SK-N-DZ (cell line): Measurements from ENCODE around the gene CNTN4.
A peak's percentile ranks its signal among the peaks of the same experiment; 100 is the strongest.

Experiments
- DNase-seq: peaks from one replicate; pipeline ENCODE4 v3.0.0-alpha.2; 2015; ENCODE audit warnings: low spot score

CNTN4 gene

GRCh38 chr3:2390926-2391532, 292.4 kb downstream of the CNTN4 start:
- DNase-seq = no peak

GRCh38 chr3:2391896-2392295, 293.2 kb downstream of the CNTN4 start:
- DNase-seq = no peak

DNA sequence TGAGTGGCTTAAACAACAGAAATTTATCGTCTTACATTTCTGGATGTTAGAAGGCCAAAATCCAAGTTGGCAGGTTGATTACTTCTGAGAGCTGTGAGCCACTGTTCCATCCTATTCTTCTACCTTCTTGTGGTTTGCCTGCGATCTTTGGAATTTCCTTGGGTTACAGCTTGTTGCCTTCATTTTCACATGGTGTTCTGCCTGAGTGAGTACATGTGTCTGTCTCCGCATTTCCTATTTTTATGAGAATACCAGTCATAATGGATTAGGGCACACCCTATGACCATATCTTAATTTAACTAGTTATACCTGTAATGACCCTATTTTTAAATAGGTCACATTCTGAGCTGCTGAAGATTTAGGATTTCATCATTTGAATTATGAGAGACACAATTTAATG, 294.3 kb downstream of the CNTN4 start:
- no peak for DNase-seq

DNA sequence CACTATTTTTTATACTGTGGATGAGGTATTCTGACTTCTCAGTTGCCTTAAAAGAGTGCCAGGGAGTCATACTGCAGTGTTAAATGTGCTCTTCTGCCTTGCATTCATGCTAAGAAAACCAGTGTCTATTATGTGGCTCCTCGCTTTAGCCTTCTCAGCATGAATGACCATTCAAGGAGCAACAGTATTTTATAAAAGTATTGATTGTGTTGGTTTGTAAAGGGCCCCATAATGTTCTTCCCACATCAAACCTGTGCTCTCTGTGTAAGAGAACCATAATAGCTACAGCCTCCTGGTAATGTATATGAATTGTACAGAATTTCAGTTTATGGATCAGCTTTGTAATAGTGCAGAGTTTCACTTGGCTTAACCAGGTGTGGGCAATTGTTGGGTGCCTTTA, 316.4 kb downstream of the CNTN4 start:
- DNase-seq = no peak

DNA sequence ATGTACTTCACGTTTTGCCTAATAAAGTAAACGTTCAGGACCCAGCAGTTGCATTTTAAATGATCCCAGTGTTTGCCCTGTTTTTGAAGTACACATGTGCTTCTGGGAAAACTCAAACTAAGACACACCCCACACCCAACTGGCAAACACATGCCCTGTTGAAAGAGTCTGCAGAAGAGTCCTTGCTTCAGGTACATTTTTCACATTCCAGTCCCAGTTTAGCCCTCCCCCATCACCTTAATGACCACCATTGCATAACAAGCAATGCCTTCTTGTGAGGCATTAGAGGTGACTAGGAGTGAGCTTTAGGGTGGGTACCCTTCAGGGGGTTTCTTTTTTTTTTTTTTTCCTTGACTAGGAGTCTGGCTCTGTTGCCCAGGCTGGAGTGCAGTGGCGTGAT, 322.3 kb downstream of the CNTN4 start:
- no peak for DNase-seq

DNA sequence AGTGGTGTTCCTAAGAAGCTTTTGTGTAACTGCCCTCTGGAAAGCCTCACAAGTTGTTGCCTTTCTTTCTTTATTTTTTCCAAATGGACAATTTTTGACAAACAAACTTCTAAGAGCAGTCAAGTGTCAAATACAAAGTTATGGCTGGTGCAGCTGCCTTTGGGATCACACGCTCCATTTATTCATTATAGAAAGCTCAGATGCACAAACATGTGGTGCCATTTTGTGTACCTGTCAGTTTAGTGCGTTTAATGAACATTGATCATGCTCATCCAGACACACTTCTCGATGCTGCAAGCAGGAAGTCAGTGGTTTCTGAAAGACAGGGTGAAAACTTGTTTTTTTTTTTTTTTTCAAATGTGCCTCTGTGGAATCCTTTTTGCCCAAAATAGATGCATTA, 324.5 kb downstream of the CNTN4 start:
- no peak for DNase-seq

DNA sequence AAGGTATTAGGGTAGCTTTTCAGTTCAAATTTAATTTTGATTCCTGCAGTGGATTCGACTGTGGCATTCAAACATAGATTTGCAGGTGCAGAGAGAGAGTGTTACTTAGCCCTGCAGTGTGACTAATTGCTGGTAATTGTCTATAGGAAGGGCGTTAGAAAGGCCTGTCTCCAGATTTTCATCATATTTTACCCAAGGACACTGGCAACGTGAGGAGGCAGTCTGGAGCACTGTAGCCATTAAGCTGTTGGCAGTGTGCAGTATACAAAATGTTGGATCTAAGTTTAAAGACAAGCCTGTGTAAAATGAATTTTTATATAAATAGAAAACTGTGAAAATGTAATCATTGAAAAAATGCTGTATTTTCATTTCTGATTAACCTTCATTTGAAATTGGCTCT, 342.9 kb downstream of the CNTN4 start:
- DNase-seq = no peak

- DNase-seq = no peak
Measured at GRCh38 chr3:2446146-2446545, 347.5 kb downstream of the CNTN4 start.

DNA sequence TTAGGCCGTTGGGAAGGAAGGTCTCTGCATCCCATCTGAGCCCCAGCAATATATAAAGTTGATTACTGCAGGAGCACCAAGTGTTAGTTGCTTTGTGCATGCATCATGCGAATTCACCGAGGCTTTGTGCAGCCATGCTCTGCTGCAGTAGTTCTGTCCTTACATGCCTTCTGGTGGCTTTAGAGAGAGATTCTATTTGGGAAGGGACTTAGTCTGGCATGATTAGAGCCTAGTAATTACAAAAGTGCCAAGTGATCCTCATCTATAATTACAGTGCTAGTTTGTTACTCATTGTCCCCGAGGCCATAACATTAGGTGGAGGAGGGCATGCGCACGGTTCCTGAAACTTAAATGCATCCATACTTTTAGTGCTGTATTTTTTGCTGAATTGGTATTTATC, 353.6 kb downstream of the CNTN4 start:
- DNase-seq = no peak

GRCh38 chr3:2454865-2455264, 356.2 kb downstream of the CNTN4 start:
- no peak for DNase-seq

DNA sequence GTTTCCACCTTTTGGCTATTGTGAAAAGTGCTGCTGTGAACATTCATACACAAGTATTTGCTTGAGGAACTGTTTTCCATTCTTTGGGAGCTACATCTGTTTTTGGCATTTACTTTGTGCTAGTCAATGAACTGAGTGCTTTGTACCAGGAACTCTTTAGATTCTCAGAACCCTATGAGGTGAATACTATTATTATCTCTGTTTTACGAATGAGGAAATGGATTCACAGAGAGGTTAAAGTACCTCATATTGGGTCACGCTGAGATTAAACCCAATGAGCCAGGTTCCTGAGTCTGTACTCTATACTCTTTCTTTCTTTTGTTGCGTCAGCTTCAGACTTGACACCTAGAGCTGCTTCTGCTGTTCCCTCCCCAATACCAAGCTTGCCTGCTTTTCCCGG, 358.1 kb downstream of the CNTN4 start:
- no peak for DNase-seq

DNA sequence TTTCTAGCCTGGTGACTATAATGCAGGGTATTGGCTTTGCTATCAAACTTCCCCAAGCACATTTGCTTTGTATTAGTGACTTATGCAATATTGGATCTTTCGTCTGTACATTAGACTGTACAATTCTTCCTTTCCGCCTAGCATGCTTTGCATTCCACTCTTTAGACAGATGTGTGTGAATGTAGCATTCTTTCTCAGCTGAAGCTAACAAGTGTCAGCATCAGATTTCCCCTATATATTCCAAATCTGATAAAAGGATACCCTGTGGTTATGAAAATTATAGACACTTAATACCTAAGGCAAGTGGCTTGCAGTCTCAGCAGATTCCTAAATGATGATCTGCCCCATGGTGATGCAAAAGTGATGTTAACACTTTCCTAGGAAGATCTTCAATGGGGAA, 360.1 kb downstream of the CNTN4 start:
- no peak for DNase-seq

- DNase-seq = no peak
Measured at GRCh38 chr3:2465842-2466241, 367.2 kb downstream of the CNTN4 start.

DNA sequence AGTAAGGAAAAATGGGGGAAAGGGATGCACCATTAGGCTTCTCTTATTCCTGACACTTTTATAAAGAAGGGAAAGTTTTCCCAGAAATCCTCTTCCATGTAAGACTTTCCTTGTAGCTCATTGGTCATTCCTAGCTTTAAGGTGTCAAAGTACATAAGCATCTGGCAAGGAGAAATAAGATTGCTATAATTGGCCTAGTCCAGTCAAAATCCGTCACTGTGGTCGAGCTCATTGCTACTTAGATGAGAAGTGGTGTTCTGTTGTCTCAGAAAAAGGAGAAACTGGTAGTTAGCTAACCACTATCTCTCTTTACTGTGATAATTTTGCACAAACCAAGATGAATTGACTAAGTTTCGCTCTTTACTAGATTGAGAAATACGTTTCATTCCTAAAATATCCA, 370.1 kb downstream of the CNTN4 start:
- DNase-seq = no peak

GRCh38 chr3:2476996-2477395, 378.3 kb downstream of the CNTN4 start:
- DNase-seq = no peak

DNA sequence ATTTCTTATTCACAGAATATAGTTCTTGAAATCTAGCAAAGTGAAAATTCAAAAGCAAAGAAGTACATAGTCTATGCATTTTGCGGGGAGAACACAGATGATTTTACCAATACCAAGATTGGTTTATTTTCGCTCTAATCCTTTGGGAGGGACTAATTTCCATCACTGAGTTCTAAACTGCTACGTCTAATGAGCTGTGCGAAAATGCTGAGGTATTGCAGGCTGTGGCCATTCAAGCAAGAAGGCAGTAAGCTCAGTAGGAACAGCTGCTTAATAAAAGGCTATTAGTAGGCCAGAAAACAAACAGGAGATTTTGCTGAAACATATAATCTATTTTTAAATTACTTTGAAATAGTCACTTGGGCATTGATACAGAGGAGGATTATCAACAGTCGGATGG, 379.0 kb downstream of the CNTN4 start:
- DNase-seq = no peak

GRCh38 chr3:2484162-2485026, 385.7 kb downstream of the CNTN4 start:
- DNase-seq = no peak

DNA sequence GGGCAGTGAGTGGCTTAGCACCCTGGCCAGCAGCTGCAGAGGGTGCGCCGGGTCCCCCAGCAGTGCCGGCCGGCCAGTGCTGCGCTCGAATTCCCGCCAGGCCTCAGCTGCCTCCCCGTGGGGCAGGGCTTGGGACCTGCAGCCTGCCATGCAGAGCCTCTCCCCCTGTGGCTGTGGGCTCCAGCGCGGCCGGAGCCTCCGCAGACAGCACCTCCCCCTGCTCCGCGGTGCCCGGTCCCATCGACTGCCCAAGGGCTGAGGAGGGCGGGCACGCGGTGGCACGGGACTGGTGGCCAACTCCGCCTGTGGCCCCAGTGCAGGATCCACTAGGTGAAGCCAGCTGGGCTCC, 386.3 kb downstream of the CNTN4 start:
- DNase-seq = no peak

DNA sequence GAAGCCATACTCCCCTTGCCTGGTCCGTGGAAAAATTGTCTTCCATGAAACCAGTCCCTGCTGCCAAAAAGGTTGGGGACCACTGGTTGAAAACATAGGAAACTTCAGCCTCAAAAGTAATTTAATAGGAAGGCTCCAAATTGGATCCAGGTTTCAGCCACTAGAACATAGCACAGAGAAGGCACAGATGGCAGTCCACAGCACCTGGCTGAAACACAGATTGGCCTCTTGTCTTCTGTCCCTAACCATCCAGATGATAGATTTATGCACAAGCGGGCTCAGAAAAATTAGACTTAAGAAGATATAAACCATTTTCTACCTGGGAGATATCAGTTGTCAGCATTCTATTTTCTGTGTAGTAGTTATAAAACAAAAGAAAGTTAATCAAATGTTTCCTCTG, 397.1 kb downstream of the CNTN4 start:
- no peak for DNase-seq

- no peak for DNase-seq
Measured at GRCh38 chr3:2504912-2505311, 406.2 kb downstream of the CNTN4 start.

- DNase-seq = no peak
Measured at GRCh38 chr3:2506776-2507175, 408.1 kb downstream of the CNTN4 start.

DNA sequence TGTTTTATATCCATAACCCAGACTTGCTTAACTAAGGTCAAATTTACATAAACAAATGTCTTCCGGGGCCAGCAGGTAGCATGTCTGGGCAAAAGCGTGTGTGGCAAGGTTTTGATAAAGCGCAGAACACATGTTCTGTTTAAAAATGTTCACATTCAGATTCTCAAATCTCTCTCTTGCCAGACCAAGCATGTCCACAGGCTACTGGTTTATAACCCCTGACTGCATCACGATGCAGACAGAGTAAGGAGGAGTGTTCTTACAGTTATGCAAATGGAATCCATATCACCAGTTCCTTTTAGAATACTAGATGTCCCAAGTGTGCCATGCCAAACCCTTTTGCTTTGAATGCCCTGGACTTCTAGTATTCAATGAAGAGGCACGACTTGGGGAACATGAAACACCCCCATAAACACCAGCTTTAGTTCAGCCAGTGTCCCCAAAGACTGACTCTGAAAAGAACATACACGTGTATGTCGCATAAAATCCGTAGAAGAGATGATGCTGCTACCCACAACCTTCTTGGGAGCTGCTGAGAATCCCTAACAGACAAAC, 412.0 kb downstream of the CNTN4 start:
- DNase-seq = no peak

DNA sequence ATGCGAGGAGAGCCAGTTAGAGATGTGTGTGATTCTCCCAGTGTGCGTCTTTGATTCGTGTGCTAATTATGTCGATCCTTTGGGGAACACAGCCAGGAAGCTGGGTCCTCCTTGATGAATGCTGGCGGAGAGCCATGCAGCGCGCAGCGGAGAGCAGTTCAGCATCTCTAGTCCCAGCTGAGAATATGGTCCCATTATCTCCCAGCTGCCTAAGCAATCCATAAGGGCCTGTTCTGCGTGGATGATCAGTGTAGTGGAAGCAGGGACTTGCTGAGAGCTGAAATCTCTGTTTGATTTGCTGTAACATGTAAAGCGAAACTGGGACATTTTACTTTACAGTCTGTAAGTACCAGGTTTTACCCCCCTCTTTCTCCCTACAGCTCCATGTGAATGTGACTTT, 412.7 kb downstream of the CNTN4 start:
- peak; percentile 72 for DNase-seq
